DLD1 (cell line): ENCODE measurements around the gene DRAM1.
"Not testable (repeated sequence)": the region's sequence is repeated elsewhere in the genome, so short reads cannot be mapped to it uniquely, and the experiment has no call there.

ENCODE experiments used
- in situ Hi-C: cut with HindIII; loops from 2 replicates; pipeline ENCODE4 v1.10.0; 2017; ENCODE audit warnings: low sequenced_read_pairs

The DRAM1 gene

GRCh38 chr12:101858361-101858760, 19.0 kb upstream of the DRAM1 start:
- in situ Hi-C loops, result no loop called here

- in situ Hi-C loops, result no loop called here
Measured at GRCh38 chr12:101859664-101860607, 17.4 kb upstream of the DRAM1 start.

- in situ Hi-C loops, result not testable (repeated sequence)
Measured at GRCh38 chr12:101861688-101862087, 15.7 kb upstream of the DRAM1 start.

DNA sequence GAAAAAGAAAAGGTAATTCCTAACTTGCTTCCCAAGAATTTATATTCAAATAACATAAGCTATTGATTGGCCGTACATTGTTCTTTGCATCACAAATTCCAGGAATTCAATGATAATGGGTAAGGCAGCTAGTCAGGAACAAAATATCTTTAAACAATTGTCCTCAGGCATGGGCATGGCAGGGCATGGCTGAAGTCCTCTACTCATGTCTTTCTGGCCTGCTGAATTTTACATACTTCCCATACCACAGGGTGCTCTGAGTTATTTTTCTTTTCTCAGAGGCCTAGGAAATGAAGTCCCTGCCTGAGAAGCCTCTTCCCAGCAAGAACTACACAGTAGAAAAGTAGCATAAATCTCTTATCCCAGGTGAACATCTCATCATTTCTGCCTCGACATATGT, 15.1 kb upstream of the DRAM1 start:
- in situ Hi-C loops, result no loop called here

DNA sequence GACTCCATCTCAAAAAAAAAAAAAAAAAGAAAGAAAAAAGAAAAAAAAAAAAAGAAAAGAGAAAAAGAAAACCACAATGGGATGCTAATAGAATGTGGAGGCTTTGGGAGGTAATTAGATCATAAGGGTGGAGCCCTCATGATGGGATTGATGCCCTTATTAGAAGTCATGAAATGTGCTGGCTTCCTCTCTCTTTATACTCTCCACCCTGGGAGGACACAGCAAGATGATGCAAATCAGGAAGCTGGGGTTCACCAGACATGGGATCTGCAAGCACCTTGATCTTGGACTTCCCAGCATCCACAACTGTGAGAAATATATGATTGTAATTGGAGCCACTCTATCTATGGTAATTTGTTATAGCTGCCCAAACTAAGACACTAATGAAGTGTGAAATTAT, 13.4 kb upstream of the DRAM1 start:
- in situ Hi-C loops, result no loop called here

DNA sequence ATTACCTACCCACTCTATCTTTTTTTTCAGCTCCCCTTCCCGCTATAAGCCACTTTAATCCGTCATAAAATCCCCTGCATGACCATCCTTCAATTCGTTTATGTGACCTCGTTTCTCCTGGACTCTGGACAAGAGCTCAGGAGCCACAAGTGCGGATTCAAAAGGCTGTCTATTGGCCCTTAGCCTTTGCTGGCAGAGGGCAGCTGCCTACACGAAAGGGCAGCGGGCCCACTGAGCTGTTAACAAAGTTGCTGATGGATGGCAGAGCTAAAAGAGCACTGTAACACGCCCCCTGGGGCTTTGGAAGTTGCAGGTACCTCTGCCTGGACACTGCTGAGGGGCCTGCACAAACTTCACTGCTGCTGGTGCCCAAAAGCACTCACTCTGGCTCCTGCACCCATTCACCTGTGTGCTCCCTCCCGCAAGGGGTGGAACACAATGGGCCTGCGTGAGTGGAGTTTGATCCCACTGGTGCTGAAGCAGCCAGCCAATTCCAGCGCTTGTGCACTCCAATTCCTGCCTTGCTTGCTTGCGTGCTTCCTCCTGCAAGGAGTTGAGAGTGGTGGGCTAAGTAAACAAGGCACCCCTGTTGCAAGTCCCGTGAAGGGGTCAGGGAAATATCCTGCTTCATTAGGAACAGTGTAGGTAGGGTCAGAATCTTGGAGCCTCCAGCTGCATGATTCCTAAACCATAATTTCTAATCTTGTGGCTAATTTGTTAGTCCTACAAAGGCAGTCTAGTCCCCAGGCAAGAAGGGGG, 10.6 kb upstream of the DRAM1 start:
- in situ Hi-C loops, result no loop called here

DNA sequence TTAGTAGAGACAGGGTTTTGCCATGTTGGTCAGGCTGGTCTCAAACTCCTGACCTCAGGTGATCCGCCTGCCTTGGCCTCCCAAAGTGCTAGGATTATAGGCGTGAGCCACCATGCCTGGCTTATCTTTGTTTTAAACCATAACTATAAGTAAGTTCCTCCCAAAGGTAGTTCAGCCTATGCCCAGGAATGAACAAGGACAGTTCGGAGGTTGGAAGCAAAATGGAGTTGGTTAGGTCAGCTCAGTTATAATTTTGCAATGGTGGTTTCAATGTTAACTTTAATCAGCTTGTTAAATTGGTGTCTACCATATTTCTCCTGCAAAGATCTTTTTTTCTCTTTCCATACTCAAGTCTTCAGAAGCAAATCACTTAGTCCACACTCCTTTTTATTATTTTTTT, 9.8 kb upstream of the DRAM1 start:
- in situ Hi-C loops, result not testable (repeated sequence)

DNA sequence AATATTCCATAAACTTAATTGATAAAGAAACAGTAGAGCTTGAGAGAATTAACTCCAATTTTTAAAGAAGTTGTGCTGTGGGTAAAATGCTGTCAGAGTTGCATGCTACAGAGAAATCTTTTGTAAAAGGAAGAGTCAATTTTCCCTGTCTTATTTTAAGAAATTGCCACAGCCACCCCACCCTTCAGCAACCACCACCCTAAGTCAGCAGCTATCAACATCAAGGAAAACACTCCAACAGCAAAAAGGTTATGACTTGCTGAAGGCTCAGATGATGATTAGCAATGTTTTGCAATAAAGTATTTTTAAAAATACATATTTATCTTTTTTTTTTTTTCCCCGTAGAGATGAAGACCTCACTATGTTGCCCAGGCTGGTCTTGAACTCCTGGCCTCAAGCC, 6.5 kb upstream of the DRAM1 start:
- in situ Hi-C loops, result no loop called here

DNA sequence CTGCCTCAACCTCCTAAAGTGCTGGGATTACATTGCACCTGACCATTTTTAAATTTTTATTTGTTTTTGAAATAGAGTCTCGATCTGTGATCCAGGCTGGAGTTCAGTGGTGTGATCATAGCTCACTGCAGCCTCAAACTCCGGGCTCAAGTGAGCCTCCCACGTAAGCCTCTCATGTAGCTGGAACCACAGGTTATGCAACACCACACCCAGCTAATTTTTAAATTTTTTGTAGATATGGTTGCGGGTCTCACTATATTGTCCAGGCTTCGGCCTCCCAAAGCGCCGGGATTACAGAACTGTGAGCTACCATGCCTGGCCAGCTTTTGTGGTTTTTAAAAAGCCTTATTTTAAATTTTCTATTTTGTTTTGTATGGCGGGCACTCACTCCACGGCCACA, 2.2 kb upstream of the DRAM1 start:
- in situ Hi-C loops, result no loop called here

GRCh38 chr12:101876322-101876860, 989 bp upstream of the DRAM1 start:
- in situ Hi-C loops, result no loop called here

DNA sequence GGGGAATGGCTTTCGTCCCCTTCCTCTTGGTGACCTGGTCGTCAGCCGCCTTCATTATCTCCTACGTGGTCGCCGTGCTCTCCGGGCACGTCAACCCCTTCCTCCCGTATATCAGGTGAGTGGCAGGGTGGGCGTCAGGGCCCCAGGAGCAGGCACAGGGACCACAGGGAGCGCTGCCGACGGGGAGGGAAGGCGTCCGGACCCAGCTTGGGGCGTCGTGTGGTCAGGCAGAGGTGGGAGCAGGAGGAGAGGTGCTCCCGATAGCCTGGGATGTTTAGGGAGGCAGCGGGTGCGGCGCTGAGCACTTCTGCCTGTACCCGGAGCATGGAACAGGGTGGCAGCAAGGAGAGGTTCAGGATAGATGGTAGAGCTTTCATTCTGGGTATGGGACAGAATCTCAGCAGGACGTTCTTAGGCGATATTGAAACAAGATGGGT, 444 bp downstream of the DRAM1 start:
- in situ Hi-C loops, result no loop called here

- in situ Hi-C loops, result no loop called here
Measured at GRCh38 chr12:101878243-101878821, 952 bp downstream of the DRAM1 start.

DNA sequence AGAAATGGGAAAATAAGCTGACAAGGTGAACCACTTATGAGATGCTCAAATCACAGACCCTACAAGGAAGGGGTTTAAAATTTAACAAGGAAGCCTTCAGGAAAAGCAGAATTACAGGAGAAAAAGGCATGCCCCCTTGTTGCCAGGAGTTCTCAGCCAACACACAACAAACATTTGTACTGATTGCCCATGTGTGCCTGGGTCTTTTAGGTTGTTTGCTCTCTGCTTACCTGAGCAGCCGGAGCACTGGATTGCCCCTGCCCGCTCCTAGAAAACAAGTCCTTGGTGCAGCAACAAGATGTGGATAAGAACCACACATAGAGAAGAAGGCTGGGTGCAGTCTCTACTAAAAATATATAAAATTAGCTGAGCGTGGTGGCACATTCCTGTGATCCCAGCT, 3.4 kb downstream of the DRAM1 start:
- in situ Hi-C loops, result no loop called here

GRCh38 chr12:101881228-101881627, 3.8 kb downstream of the DRAM1 start:
- in situ Hi-C loops, result no loop called here

DNA sequence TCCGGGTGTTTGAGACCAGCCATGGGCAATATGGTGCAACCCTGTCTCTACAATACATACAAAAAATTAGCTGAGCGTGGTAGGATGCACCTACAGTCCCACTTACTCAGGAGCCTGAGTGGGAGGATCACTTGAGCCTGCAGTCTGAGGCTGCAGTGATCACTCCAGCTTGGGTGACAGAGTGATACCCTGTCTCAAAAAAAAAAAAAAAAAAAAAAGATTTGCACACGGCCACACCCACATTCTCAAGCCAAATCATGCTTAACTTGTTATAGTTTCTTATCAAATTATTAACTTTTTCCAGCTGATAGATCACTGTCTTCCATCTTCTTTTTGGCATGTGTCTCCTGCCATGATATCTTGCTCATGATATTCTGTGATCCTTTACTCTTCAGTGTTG, 6.8 kb downstream of the DRAM1 start:
- in situ Hi-C loops, result no loop called here

DNA sequence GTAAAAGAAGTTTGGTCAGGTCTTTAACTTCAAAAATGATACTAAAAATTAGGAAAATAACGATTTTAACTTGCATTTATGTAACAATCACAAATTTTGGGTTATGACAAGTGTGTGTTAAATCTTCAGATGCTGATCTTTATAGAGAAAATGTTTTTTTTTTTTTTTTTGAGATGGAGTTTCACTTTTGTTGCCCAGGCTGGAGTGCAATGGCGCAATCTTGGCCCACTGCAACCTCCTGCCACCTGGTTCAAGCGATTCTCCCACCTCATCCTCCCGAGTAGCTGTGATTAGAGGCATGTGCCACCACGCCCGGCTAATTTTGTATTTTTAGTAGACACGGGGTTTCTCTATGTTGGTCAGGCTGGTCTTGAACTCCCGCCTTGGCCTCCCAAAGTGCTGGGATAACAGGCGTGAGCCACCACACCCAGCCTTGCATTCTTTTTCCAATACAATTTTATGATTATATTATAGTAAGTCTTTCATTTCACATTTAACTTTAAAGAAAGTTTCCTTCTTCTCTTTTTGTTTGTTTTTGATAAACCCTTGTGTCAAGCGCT, 7.5 kb downstream of the DRAM1 start:
- in situ Hi-C loops, result not testable (repeated sequence)

- in situ Hi-C loops, result no loop called here
Measured at GRCh38 chr12:101885912-101886561, 8.7 kb downstream of the DRAM1 start.

GRCh38 chr12:101889211-101889752, 11.9 kb downstream of the DRAM1 start:
- in situ Hi-C loops, result no loop called here

- in situ Hi-C loops, result no loop called here
Measured at GRCh38 chr12:101891462-101891971, 14.1 kb downstream of the DRAM1 start.

- in situ Hi-C loops, result no loop called here
Measured at GRCh38 chr12:101892794-101893193, 15.4 kb downstream of the DRAM1 start.
